Mesenteric fat pad (tissue), 1 donor: ENCODE results near the gene GRPR. TPM values are rescaled to one million over a fixed set of nuclear protein-coding genes. Genes with fewer than 3 reads are reported as not detected.
"Not testable (repeated sequence)": the region's sequence is repeated elsewhere in the genome, so short reads cannot be mapped to it uniquely, and the experiment has no call there.

Experiments
- DNase-seq: peaks from one replicate; pipeline ENCODE4 v3.0.0-alpha.2; 2020; ENCODE audit warnings: low spot score
- total RNA-seq: library from RNA; stranded (reverse); fragmentation: NEBNext Ultra II Directional; extraction: Animal tissue kit (Norgen Biotek cat#: 25700); gene quantifications from one replicate; pipeline ENCODE4 v1.2.1, GENCODE V29; 2021
- donor health status: DM: yes; HTN: yes; CAD: no.

The GRPR gene
- total RNA-seq, 1 donor from 2014 or later: not detected

DNA sequence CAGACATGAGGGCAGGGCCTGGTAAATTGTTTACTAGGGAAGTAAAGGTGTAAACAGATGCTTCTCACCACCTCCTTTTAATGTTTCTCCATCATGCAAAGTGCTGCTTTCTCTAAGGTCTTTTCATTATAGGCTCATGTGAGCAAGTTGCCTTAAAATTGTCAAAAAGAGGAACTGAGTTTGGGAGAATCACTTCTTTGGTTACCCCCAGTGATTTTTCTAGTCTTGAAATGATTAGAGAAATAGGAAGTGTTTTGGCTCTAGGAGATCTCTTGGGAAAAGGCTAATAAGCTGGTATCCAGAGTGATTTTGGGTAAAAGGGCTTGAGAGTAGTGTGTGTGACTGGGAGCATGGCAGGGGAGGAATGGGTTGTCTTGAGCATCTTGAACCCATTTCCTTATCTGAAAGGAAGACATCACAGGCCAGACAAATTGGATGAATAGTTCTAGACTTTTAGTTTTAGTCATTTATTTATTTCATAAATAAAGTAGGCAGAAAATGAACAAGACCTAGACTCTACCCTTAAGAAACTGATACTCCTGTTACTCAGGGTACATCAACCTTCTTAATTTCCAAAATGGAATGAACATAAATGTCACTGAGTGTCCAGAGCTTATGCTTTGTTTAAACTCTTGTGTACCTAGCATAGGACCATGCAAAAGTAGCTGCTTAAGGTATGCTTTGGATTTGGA lies 14.2 kb downstream of the GRPR start:
- DNase-seq: no peak

DNA sequence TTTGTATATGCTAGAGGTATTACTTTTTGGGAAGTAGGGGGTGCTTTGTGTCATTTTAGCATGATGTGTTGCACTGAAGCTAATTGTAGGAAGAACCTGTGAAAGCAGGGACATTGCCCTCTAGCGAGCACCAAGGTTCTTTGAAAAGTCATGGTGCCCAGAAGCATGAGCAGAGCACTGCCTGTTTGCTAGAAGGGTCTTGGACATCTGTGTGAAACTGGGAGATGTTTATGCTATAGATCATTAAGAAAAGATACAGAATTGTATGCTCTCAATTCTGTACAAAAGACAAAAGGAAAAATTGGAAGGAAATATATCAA lies 14.7 kb downstream of the GRPR start:
- no peak for DNase-seq

DNA sequence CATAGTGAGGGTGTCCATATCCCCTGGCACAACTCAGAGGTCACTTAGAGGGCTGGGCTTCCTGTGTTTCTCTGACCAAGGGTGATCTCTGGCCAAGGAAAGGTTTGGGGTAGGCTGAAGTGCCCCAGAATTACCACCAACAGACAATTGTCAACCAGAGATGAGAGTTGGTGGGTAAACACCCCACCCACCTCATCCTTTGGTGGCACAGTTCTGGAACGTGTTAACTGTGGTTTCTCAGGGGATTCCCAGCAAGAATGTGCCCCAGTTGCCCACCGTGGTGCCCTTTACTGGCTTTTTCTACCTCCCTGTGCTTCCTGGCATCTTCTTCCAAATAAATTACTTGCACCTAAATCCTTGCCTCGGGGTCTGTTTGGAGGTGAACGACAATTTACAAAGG lies 17.1 kb downstream of the GRPR start:
- DNase-seq: no peak

DNA sequence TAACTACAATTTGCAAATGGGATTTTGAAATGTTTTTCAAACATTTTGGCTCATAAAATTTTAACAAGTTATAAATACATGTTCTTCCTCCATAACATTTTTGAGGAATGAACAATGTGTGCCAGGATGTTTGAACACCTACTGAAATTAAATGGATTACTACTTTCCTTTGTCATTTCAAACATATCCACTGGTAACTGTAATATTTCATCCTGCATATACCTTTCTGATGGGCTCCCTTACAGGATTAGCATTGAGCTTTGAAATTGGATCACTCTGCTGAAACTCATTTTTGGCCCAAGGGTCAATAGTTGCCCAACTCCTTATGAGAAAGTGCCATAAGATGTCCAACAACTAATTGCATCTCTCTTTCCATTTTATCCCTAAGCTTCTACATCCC lies 17.6 kb downstream of the GRPR start:
- DNase-seq: no peak

DNA sequence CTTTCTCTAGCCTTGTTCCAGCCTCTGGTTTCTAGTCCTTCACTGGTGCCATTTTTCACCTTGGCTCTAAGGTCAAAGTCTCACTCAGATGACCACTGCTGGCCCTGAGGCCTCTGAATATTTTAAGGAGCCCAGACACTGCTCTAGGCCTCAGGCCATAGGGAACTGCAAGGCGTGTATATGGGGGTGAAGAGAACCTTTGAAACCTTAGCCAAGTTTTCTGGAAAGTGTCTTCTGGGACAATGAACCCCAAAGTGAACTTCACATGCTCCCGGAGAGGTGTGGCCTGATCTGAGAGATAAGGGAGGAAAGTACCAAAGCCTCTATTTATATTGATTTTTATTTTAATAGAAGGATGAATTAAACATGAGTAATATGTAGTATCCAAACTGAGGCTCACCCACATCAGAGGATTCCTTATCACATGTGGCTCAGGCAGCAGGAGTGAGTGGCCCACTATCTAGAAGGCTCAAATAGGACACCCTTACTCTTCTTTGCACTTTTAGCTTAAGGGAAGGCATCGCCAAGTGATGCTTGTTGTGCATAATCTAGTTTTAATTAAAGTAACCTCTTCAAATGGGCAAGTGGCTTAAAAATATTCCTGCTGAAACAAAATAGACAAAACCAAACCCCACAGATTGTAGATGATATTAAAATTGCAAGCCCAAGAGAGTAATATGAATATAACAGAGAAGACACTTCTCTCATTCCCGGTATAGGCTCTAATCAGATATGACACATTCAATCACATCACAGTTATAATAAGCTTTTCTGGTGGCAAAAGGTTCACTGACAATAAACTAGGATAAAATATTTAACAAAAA lies 18.3 kb downstream of the GRPR start:
- DNase-seq: no peak

DNA sequence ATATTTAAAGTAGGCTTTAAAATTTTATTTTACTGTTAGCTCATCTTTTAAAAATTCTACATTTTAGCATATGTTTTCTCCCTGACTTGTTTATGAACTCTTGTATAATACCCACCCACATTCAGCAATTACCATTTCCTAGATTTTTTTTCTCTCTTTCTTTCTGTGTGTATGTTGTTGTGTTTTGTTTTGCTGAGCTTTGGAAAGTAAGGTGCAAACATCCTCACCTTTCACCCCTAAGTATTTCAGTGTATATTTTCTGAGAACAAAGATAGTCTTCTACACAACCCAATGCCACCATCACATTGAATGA lies 18.8 kb downstream of the GRPR start:
- no peak for DNase-seq

DNA sequence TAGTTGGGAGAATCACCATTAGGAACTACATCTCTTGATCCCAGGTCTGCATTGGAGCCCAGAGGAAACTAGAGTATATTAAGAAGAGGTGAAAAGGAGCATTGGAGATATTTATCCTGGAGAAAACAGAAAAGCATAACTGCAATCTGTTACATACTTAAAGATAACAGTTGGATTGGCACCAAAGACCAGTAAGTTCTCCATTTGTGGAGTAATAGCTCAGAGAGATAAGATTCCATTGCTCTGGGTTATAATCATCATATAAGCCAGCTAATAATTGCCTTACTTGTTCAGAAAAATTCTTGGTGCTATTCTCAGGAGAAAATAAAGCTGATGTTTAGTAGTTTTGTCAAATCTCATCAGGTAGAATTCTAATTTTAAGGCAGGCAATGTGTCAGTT lies 20.6 kb downstream of the GRPR start:
- DNase-seq: no peak

DNA sequence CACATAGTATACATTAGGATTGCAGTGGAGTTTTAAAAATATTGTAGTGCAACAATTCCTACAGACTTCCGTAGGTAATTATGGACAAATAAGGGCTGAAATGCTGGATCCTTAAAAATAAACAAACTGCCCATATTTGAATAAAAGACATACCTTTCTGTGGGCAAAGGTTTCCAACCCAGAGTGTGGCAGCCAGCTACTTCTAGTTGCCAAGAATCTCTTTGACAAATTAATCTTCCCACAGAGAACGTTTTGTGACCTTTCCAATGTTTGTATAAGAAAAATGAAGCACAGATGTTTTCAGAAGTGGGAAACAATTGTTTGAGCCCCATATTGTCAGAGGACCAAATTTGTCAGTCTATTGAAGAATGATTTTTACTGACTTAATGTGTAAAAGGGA lies 21.1 kb downstream of the GRPR start:
- no peak for DNase-seq

DNA sequence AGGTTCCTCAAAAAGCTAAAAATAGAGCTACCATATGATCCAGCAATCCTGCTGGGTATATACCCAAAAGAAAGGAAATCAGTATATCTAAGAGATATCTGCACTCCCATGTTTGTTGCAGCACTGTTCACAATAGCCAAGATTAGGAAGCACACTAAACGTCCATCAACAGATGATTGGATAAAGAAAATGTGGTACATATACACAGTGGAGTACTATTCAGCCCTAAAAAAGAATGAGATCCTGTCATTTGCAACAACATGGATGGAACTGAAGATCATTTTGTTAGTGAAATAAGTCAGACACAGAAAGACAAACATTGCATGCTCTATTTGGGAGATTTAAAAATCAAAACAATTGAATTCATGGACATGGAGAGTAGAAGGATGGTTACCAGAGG lies 21.7 kb downstream of the GRPR start:
- DNase-seq: not testable (repeated sequence)

DNA sequence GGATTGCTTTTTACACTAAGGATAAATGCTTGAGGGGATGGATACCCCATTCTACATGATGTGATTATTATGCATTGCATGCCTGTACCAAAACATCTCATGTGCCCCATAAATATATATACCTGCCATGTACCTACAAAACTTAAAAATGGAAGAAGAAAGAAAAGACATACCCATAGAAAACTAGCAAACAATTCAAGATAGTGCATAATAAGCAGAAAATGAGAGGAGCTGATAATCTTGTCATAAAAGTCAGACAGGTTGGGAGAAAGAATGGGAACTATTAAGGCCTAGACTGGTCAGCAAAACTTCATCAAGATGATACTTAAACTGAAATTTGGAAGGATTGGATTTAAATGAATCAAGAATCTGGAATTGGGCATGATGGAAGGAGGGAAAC lies 22.3 kb downstream of the GRPR start:
- DNase-seq: no peak

DNA sequence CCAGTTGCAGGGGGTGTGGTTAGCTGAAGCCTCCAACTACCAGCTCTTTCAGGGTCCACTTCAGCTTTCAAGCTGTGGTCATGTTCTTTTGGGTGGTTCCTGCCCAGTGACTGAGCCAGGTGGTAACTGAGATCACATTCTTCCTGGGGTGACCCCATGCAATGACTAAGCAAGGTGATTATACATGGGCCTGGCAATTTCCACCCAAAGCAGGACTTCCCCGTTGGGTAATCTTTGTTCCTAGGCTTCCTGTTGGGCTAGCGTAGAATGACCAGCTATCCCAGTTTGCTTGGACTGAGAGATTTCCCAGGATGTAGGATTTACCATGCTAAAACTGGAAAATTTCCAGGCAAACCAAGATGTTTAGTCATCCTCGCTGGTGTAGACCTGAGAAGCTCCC lies 25.5 kb downstream of the GRPR start:
- DNase-seq: no peak

DNA sequence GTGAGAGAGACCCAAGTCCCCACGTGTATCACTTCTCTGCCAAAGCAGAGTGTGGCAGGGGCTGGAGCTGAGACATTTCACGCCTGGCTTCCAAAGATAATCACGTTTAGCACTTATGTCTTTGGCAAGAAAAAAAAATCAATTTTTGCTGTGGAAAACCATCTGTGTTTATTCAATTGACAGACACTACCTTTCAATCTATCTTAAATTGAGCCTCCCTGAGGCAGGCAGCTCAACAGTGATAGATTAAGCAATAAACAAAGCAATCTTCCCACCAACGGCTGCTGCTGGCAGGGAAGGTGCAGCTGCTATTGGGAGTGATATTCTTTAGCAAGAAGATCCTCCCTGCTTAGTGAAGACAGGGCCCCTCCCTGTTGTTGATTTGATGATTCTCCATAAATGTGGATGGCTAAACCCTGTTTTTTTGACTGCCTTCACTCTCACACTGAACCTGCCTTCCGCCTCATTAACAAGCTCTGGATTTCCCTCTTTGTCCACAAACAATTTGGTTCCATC lies 32.3 kb downstream of the GRPR start:
- DNase-seq: no peak

DNA sequence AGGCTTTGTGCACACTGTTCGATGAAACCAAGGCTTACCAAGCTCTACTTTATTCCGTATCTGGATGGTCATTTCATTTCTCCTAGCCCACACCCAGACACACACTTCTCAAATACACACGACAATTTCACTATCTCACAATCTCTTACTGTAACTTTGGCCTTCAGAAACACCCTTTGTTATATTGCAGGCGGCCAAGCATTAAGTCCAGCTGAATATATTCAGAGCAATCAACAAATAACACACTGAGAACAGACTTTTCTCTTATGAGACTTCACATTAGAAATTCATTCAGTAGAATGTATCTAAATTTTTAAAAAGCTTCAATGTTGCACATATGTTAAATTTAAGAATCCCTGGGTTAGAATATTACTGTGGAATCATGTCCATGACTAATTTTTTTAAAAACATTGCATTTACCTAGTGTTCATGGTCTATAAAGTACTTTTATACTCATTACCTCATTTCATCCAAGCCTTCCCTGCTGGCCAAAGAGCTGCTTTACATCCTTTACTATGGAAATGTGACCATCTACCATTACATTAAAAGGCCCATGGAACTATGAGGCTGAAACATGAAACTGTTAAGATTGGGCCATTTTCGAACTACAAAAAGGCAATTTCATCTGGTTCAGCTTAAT lies 33.4 kb downstream of the GRPR start:
- no peak for DNase-seq

DNA sequence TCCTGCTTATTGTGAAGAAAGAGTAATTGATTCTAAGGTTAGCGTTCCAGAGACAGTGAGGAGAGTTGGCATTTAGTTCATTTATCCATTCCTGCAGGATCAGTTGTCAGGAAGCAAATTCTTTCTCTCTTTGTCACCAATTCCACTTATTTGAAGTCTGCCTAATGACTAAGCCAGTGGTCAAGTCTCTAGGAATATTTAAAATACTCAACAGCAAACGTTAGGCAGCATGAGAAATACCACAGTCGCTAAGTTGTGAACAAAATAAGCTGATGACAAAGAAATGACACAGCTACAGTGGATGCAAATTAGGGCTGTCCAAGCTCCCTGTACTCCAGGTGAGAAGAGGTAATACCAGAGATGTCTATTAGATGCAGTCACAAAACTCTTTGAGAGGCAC lies 37.4 kb downstream of the GRPR start:
- no peak for DNase-seq

DNA sequence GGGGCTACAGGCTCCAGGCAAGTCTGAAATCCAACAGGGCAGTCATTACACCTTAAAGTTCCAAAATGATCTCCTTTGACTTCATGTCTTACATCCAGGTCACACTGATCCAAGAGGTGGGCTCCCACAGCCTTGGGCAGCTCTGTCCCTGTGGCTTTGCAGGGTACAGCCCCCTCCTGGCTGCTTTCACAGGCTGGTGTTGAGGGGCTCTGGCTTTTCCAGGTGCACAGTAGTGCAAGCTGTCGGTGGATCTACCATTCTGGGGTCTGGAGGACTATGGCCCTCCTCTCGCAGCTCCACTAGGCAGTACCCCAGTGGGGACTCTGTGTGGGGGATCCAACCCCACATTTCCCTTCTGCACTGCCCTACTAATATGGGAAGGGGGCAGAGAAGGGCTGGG lies 37.8 kb downstream of the GRPR start:
- DNase-seq: not testable (repeated sequence)

DNA sequence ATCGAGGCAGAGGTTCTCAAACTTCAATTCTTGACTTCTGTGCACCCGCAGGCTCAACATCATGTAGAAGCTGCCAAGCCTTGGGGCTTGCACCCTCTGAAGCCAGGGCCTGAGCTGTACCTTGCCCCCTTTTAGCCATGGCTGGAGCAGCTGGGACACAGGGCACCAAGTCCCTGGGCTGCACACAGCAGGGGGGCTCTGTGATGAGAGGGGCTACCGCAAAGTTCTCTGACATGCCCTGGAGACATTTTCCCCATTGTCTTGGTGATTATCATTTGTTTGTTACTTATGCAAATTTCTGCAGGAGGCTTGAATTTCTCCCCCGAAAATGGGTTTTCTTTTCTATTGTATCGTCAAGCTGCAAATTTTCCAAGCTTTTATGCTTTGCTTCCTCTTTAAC lies 39.0 kb downstream of the GRPR start:
- no peak for DNase-seq

DNA sequence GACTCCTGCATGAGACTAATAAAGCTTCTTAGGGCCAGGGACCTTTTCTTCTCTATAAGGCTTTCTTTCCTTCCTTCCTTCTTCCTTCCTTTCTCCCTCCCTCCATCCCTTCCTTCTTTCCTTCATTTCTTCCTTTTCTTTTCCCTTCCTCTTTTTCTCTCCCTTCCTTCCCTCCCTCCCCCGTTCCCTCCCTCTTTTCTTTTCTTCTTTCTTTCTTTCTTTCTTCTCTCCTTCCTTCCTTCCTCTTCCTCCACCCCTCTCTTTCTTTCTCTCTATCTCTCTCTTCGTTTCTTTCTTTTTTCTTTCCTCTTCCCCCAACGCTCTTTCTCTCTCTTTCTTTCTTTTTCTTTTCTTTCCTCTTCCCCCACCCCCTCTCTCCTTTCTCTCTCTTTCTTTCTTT lies 41.4 kb downstream of the GRPR start:
- no peak for DNase-seq

DNA sequence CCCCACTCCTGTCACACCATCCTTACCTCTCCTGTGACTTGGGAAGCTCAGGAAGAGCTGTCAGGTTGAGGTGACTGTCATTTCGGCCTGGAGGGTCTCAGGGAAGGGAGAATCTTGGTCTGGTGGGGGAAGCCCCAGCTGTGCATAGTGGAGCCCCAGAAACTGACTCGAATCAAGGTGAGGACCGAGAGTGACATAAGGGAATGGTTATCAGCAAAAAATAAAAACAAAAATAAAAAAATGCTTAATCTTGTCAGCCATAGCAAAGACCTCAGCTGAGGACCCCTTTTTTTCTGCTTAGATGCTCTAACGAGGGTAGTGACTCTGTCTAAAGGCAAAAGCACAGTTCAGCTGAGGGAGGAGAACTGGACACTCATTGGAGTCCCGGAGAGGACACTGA lies 43.8 kb downstream of the GRPR start, which contains the start of gene MAGEB17:
MAGEB17 (plus strand) TSS at position 301 of the 400 bp plus-strand sequence. CDS start 2,902 bp downstream, outside the sequence.
- no peak for DNase-seq

DNA sequence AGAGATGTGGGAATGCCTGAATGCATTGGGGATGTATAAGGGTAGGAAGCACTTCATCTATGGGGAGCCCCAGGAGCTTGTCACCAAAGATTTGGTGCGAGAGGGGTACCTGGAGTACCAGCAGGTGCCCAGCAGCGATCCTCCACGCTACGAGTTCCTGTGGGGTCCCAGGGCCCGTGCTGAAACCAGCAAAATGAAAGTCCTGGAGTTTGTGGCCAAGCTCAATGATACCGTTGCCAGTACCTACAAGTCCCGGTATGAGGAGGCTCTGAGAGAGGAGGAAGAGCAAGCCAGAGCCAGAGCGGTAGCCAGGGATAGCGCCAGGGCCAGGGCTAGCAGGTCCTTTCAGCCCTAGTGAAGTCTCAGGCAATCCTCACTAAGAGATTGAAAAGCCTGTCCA lies 47.7 kb downstream of the GRPR start:
- no peak for DNase-seq

DNA sequence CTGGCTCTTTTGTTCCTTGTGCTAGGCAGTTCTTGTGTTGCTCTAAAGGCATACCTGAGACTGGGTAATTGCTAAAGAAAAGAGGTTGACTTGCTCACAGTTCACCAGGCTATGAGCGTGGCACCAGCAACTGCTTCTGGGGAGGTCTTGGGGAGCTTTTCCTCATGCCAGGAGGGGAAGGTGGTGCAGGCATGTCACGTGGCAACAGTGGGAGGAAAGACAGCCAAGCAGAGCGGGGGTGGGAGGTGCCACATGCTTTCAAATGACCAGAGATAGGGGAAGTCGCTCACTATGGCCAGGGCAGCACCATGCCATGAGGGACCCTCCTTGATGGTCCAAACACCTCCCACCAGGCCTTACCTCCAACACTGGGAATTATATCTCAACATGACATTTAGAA lies 48.6 kb downstream of the GRPR start:
- DNase-seq: no peak

DNA sequence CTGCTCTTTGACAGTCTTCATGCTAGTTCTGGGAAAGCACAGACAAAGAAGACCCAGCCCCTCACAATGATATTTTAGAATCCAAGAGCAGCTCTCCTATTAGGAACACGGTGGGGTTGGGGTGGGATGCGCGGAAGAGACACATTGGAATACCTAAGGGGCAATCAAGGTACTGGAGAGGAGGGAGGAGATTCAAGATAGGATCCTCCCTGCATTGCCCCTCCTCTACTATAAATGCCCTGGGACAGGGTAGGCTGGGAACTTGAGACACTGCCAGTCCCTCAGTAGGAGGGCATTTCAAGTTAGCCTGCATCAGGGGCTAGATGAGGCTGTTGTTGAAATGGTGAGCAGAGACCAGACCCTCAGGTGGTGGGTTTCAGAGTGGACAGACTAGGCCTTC lies 49.0 kb downstream of the GRPR start:
- no peak for DNase-seq

DNA sequence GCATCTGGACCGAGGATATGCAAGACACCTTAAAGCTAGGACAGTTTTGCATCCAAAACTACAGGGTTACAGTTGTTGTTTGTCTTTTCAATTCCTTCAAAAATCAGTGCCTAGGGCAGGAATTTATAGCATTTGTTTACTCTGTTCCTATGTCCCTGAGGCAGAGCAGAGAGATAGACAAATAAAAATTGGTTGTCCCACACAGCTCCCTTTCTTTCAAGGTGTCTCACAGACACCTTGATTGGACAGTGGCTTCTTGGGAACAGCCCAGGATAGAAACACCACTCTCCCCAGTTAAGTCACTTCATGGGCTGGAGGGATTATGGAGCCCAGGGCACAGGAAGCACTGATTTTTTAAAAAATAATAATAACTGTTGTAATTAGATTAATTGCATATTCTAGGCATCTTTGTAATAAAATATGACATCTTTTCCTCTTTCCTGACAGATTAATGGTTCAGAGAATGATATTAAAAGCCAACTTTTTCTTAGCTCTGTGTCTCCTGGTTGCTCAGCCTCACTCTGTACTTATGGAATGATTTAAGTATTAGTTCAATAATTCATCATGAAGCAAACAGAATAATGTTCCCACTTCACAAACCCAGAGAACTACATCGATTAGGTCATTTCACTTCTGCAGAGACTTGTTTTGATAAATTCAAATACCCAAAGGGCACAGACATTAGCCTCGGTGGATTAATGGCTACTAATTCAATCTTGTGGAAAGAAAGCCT lies 52.1 kb downstream of the GRPR start:
- DNase-seq: no peak
